ENCODE measurements around the gene SORBS2. TPM values are rescaled to one million over a fixed set of nuclear protein-coding genes. Genes with fewer than 3 reads are reported as not detected.

The SORBS2 gene
- total RNA-seq, 2 experiments from 2014 or later: not detected

- no peaks in the 10 kb centered on the region for H3K36me3 Mint-ChIP-seq (ENCODE audit: low read depth)
- Histone ChIP-seq H3K4me3 (ENCODE audit: low read length) (no peak overlapping the region), H3K27ac (ENCODE audit: low read depth in 1 of 2, low read length in 2 of 2) (no peak overlapping the region), H3K9me3 (ENCODE audit: control insufficient read depth in 1 of 2, insufficient read depth in 1 of 2, low read length in 2 of 2) (peaks cover 0 to 5% of the 10 kb centered on the region in 2 experiments), H3K36me3 (ENCODE audit: insufficient read depth, low read length) (no peaks in the 10 kb centered on the region), H3K4me1 (ENCODE audit: insufficient read depth, low read length) (no peaks in the 10 kb centered on the region), H3K27me3 (ENCODE audit: control insufficient read depth in 1 of 2, insufficient read depth in 2 of 2, low read length in 2 of 2) (no peaks in the 10 kb centered on the region)
- ATAC-seq (ENCODE audit: poor library complexity) (no peak), DNase-seq (no peak)
- peaks cover 13% of the 10 kb centered on the region for H3K27me3 Mint-ChIP-seq
- H3K4me3 Mint-ChIP-seq: no peak overlapping the region
- ChIA-PET CTCF (no interaction called here), POLR2A (no interaction called here)
- H3K4me1 Mint-ChIP-seq (ENCODE audit: low read depth): no peaks in the 10 kb centered on the region
- H3K27ac Mint-ChIP-seq: no peak overlapping the region
- H3K9me3 Mint-ChIP-seq: no peaks in the 10 kb centered on the region
- TF ChIP-seq CTCF (IDR thresholded peaks at IDR 0.05): no peak
- intact Hi-C loops (cut with DNase I, micrococcal nuclease): no loop called here
These were observed 71.5 kb downstream of the SORBS2 start for GRCh38 chr4:185740471-185740873.

GRCh38 chr4:185738820-185739219 lies 73.2 kb downstream of the SORBS2 start:
- H3K36me3 ChIP-seq (ENCODE audit: insufficient read depth, low read length): no peaks in the 10 kb centered on the region
- H3K4me3 Mint-ChIP-seq: no peak overlapping the region
- H3K27ac Mint-ChIP-seq: no peak overlapping the region
- TF ChIP-seq CTCF (IDR thresholded peaks at IDR 0.05): no peak
- peaks cover 27% of the 10 kb centered on the region for H3K27me3 Mint-ChIP-seq
- intact Hi-C loops (cut with DNase I, micrococcal nuclease): no loop called here
- DNase-seq (no peak), ATAC-seq (ENCODE audit: poor library complexity) (no peak)
- H3K4me1 ChIP-seq (ENCODE audit: insufficient read depth, low read length): no peaks in the 10 kb centered on the region
- ChIA-PET POLR2A (no interaction called here), CTCF (no interaction called here)
- no peaks in the 10 kb centered on the region for H3K4me1 Mint-ChIP-seq (ENCODE audit: low read depth)
- no peaks in the 10 kb centered on the region for H3K36me3 Mint-ChIP-seq (ENCODE audit: low read depth)
- peaks cover 2% of the 10 kb centered on the region for H3K9me3 Mint-ChIP-seq
- peaks cover 0 to 5% of the 10 kb centered on the region in 2 experiments for H3K9me3 ChIP-seq (ENCODE audit: control insufficient read depth in 1 of 2, insufficient read depth in 1 of 2, low read length in 2 of 2)
- no peak overlapping the region for H3K27ac ChIP-seq (ENCODE audit: low read depth in 1 of 2, low read length in 2 of 2)
- no peaks in the 10 kb centered on the region for H3K27me3 ChIP-seq (ENCODE audit: control insufficient read depth in 1 of 2, insufficient read depth in 2 of 2, low read length in 2 of 2)
- no peak overlapping the region for H3K4me3 ChIP-seq (ENCODE audit: low read length)

GRCh38 chr4:185738038-185738552 lies 73.9 kb downstream of the SORBS2 start:
- Mint-ChIP-seq H3K36me3 (ENCODE audit: low read depth) (no peaks in the 10 kb centered on the region), H3K27me3 (peaks cover 34% of the 10 kb centered on the region), H3K4me1 (ENCODE audit: low read depth) (no peaks in the 10 kb centered on the region), H3K27ac (no peak overlapping the region), H3K9me3 (peaks cover 2% of the 10 kb centered on the region), H3K4me3 (no peak overlapping the region)
- Histone ChIP-seq H3K27ac (ENCODE audit: low read depth in 1 of 2, low read length in 2 of 2) (no peak overlapping the region), H3K36me3 (ENCODE audit: insufficient read depth, low read length) (no peaks in the 10 kb centered on the region), H3K4me3 (ENCODE audit: low read length) (no peak overlapping the region), H3K4me1 (ENCODE audit: insufficient read depth, low read length) (no peaks in the 10 kb centered on the region), H3K27me3 (ENCODE audit: control insufficient read depth in 1 of 2, insufficient read depth in 2 of 2, low read length in 2 of 2) (no peaks in the 10 kb centered on the region), H3K9me3 (ENCODE audit: control insufficient read depth in 1 of 2, insufficient read depth in 1 of 2, low read length in 2 of 2) (peaks cover 0 to 9% of the 10 kb centered on the region in 2 experiments)
- CTCF ChIA-PET: no interaction called here
- intact Hi-C loops (cut with DNase I, micrococcal nuclease): no loop called here
- DNase-seq: no peak
- TF ChIP-seq CTCF (IDR thresholded peaks at IDR 0.05): no peak
- POLR2A ChIA-PET: no interaction called here
- ATAC-seq (ENCODE audit: poor library complexity): no peak
